ENCODE results near the gene S100P. TPM values are rescaled to one million over a fixed set of nuclear protein-coding genes. Genes with fewer than 3 reads are reported as not detected.

S100P gene
- total RNA-seq, 1 experiment from 2014 or later = not detected

DNA sequence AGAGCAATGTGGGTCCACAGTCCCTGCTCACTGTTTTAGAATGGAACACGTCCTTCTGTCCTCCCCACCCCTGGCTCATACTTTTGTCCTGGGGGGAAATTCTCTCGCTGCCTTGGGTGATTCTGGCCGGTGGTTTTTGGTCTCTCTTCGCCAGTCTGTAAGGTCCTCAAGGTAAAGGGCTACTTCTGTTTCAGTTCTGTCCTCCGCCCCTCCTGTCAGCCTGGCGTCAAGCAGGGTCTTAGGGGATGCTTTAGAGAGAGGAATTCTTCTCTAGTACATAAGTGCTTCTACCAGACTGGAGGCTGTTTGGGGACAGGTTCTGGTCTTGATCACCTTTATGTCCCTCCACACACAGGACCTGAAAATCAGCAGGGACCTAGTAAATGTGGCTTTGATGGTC is 16.6 kb downstream of the S100P start:
- H4K20me1 ChIP-seq (ENCODE audit: insufficient read depth, low read depth, low read length) = no peaks in the 10 kb centered on the region
- H3K4me1 ChIP-seq (ENCODE audit: low read length) = peaks cover 37% of the 10 kb centered on the region
- H3K4me2 ChIP-seq (ENCODE audit: low read depth, low read length, poor library complexity, severe bottlenecking) = peak overlapping the region; percentile 86
- no peak for DNase-seq
- H3K4me3 ChIP-seq (ENCODE audit: low read length) = peak overlapping the region; percentile 82
- no peaks in the 10 kb centered on the region for H3K9me2 ChIP-seq (replicated peaks; ENCODE audit: insufficient read depth, low read length)
- no peaks in the 10 kb centered on the region for H3K27me3 ChIP-seq (ENCODE audit: low read length)
- peak overlapping the region; percentile 48 for H3K27ac ChIP-seq (ENCODE audit: low read length)
- peaks cover 43% of the 10 kb centered on the region for H3K79me2 ChIP-seq (ENCODE audit: low read length)
- no peaks in the 10 kb centered on the region for H3K9me3 ChIP-seq (ENCODE audit: low read length)
- peak overlapping the region; percentile 69 for H3K9ac ChIP-seq (ENCODE audit: low read length)
- H3K36me3 ChIP-seq (ENCODE audit: insufficient read depth, low read length) = peaks cover 35% of the 10 kb centered on the region
- peak overlapping the region; percentile 21; the same call in 1 of the 2 replicates for H2AFZ ChIP-seq (ENCODE audit: low read length)

- no peak for DNase-seq
- peaks cover 28% of the 10 kb centered on the region for H3K36me3 ChIP-seq (ENCODE audit: insufficient read depth, low read length)
- H3K79me2 ChIP-seq (ENCODE audit: low read length) = peaks cover 36% of the 10 kb centered on the region
- H3K4me2 ChIP-seq (ENCODE audit: low read depth, low read length, poor library complexity, severe bottlenecking) = peak overlapping the region; percentile 86
- no peaks in the 10 kb centered on the region for H3K9me2 ChIP-seq (replicated peaks; ENCODE audit: insufficient read depth, low read length)
- no peak overlapping the region for H3K27ac ChIP-seq (ENCODE audit: low read length)
- no peaks in the 10 kb centered on the region for H3K9me3 ChIP-seq (ENCODE audit: low read length)
- no peaks in the 10 kb centered on the region for H4K20me1 ChIP-seq (ENCODE audit: insufficient read depth, low read depth, low read length)
- H3K9ac ChIP-seq (ENCODE audit: low read length) = no peak overlapping the region
- H3K4me3 ChIP-seq (ENCODE audit: low read length) = peak overlapping the region; percentile 82; the same call in 1 of the 2 replicates
- H3K4me1 ChIP-seq (ENCODE audit: low read length) = peaks cover 41% of the 10 kb centered on the region
- no peaks in the 10 kb centered on the region for H3K27me3 ChIP-seq (ENCODE audit: low read length)
- H2AFZ ChIP-seq (ENCODE audit: low read length) = no peak overlapping the region; the same call in 1 of the 2 replicates
Observed at GRCh38 chr4:6710996-6711395, 17.3 kb downstream of the S100P start.

DNA sequence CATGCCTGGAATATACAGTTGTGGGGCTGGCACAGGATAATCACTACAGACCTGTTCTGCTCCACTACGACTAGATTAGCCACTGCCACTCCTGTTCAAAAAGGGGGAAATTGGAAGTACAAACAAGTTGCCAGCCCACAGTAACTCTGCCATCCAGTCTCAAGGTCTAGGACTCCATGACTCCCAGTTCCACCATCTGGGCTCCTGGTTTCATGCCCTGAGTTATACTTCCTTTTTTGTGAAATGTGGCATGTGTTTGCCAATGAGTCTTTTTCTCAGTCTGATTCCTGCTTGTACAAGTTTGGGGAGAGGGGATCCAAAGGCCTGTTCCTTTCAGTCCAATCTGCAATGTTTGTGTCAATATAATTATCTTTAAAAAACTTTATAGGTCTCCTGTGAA is 21.3 kb downstream of the S100P start:
- DNase-seq = no peak
- no peaks in the 10 kb centered on the region for H3K27me3 ChIP-seq (ENCODE audit: low read length)
- peaks cover 8% of the 10 kb centered on the region for H4K20me1 ChIP-seq (ENCODE audit: insufficient read depth, low read depth, low read length)
- peaks cover 14% of the 10 kb centered on the region for H3K79me2 ChIP-seq (ENCODE audit: low read length)
- H3K4me2 ChIP-seq (ENCODE audit: low read depth, low read length, poor library complexity, severe bottlenecking) = no peak overlapping the region
- no peaks in the 10 kb centered on the region for H3K9me3 ChIP-seq (ENCODE audit: low read length)
- H3K4me1 ChIP-seq (ENCODE audit: low read length) = peaks cover 33% of the 10 kb centered on the region
- no peak overlapping the region for H3K4me3 ChIP-seq (ENCODE audit: low read length)
- peak overlapping the region; percentile 55; the same call in 1 of the 2 replicates for H2AFZ ChIP-seq (ENCODE audit: low read length)
- H3K36me3 ChIP-seq (ENCODE audit: insufficient read depth, low read length) = no peaks in the 10 kb centered on the region
- no peak overlapping the region for H3K9ac ChIP-seq (ENCODE audit: low read length)
- H3K9me2 ChIP-seq (replicated peaks; ENCODE audit: insufficient read depth, low read length) = no peaks in the 10 kb centered on the region
- no peak overlapping the region for H3K27ac ChIP-seq (ENCODE audit: low read length)

GRCh38 chr4:6715704-6716017 is 22.0 kb downstream of the S100P start:
- peaks cover 8% of the 10 kb centered on the region for H4K20me1 ChIP-seq (ENCODE audit: insufficient read depth, low read depth, low read length)
- H2AFZ ChIP-seq (ENCODE audit: low read length) = peak overlapping the region; percentile 93
- no peaks in the 10 kb centered on the region for H3K27me3 ChIP-seq (ENCODE audit: low read length)
- peak overlapping the region; percentile 64 for H3K4me2 ChIP-seq (ENCODE audit: low read depth, low read length, poor library complexity, severe bottlenecking)
- H3K4me3 ChIP-seq (ENCODE audit: low read length) = peak overlapping the region; percentile 94
- no peaks in the 10 kb centered on the region for H3K9me2 ChIP-seq (replicated peaks; ENCODE audit: insufficient read depth, low read length)
- H3K36me3 ChIP-seq (ENCODE audit: insufficient read depth, low read length) = no peaks in the 10 kb centered on the region
- H3K79me2 ChIP-seq (ENCODE audit: low read length) = peaks cover 14% of the 10 kb centered on the region
- H3K9me3 ChIP-seq (ENCODE audit: low read length) = no peaks in the 10 kb centered on the region
- H3K9ac ChIP-seq (ENCODE audit: low read length) = peak overlapping the region; percentile 58
- no peak for DNase-seq
- peaks cover 33% of the 10 kb centered on the region for H3K4me1 ChIP-seq (ENCODE audit: low read length)
- H3K27ac ChIP-seq (ENCODE audit: low read length) = no peak overlapping the region

DNA sequence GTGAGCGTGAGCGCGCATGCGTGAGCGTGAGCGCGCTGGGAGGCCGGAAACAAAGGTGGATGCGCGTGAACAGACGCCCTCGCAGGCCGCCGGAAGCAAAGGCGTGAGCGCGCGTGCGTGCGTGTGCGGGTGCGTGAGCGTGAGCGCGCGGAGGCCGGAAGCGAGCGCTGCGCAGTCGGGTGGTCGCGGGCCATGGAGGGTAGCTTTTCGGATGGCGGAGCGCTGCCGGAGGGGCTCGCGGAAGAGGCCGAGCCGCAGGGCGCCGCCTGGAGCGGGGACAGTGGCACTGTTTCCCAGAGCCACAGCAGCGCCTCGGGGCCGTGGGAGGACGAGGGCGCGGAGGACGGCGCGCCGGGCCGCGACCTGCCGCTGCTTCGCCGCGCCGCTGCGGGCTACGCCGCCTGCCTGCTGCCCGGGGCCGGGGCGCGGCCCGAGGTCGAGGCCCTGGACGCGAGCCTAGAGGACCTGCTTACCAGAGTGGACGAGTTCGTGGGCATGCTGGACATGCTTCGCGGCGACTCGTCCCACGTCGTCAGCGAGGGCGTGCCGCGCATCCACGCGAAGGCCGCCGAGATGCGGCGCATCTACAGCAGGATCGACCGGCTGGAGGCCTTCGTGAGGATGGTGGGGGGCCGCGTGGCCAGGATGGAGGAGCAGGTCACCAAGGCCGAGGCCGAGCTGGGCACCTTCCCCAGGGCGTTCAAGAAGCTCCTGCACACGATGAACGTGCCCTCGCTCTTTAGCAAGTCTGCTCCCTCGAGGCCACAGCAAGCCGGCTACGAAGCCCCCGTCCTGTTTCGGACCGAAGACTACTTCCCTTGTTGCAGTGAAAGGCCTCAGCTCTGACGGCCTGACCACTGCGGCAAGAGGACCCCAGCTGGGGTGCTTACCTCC is 22.6 kb downstream of the S100P start, which contains the start of gene BLOC1S4:
BLOC1S4 (plus strand) TSS at position 157 of the 894 bp plus-strand sequence; CDS start at position 193, 36 bp downstream.
- peaks cover 8% of the 10 kb centered on the region for H4K20me1 ChIP-seq (ENCODE audit: insufficient read depth, low read depth, low read length)
- peaks cover 14% of the 10 kb centered on the region for H3K79me2 ChIP-seq (ENCODE audit: low read length)
- H3K27me3 ChIP-seq (ENCODE audit: low read length) = no peaks in the 10 kb centered on the region
- no peaks in the 10 kb centered on the region for H3K36me3 ChIP-seq (ENCODE audit: insufficient read depth, low read length)
- peaks cover 29% of the 10 kb centered on the region for H3K4me1 ChIP-seq (ENCODE audit: low read length)
- peak within 1 kb of the TSS; percentile 89 for H3K4me2 ChIP-seq (ENCODE audit: low read depth, low read length, poor library complexity, severe bottlenecking)
- H2AFZ ChIP-seq (ENCODE audit: low read length) = peak within 1 kb of the TSS; percentile 93
- no peaks in the 10 kb centered on the region for H3K9me3 ChIP-seq (ENCODE audit: low read length)
- H3K27ac ChIP-seq (ENCODE audit: low read length) = no peak within 1 kb of the TSS
- H3K9ac ChIP-seq (ENCODE audit: low read length) = peak within 1 kb of the TSS; percentile 94
- DNase-seq = peak; percentile 97
- H3K4me3 ChIP-seq (ENCODE audit: low read length) = peak within 1 kb of the TSS; percentile 94
- H3K9me2 ChIP-seq (replicated peaks; ENCODE audit: insufficient read depth, low read length) = no peaks in the 10 kb centered on the region

GRCh38 chr4:6716958-6717655 is 23.4 kb downstream of the S100P start:
- H3K9me2 ChIP-seq (replicated peaks; ENCODE audit: insufficient read depth, low read length) = no peaks in the 10 kb centered on the region
- peak overlapping the region; percentile 89 for H3K4me2 ChIP-seq (ENCODE audit: low read depth, low read length, poor library complexity, severe bottlenecking)
- DNase-seq = no peak
- peak overlapping the region; percentile 94 for H3K9ac ChIP-seq (ENCODE audit: low read length)
- H3K4me3 ChIP-seq (ENCODE audit: low read length) = peak overlapping the region; percentile 94
- H3K27ac ChIP-seq (ENCODE audit: low read length) = no peak overlapping the region
- H3K79me2 ChIP-seq (ENCODE audit: low read length) = peaks cover 14% of the 10 kb centered on the region
- H3K27me3 ChIP-seq (ENCODE audit: low read length) = no peaks in the 10 kb centered on the region
- H4K20me1 ChIP-seq (ENCODE audit: insufficient read depth, low read depth, low read length) = peaks cover 8% of the 10 kb centered on the region
- no peak overlapping the region for H2AFZ ChIP-seq (ENCODE audit: low read length)
- no peaks in the 10 kb centered on the region for H3K36me3 ChIP-seq (ENCODE audit: insufficient read depth, low read length)
- peaks cover 27% of the 10 kb centered on the region for H3K4me1 ChIP-seq (ENCODE audit: low read length)
- no peaks in the 10 kb centered on the region for H3K9me3 ChIP-seq (ENCODE audit: low read length)

GRCh38 chr4:6718932-6719610 is 25.4 kb downstream of the S100P start:
- no peak for DNase-seq
- Histone ChIP-seq H3K4me2 (ENCODE audit: low read depth, low read length, poor library complexity, severe bottlenecking) (no peak overlapping the region), H3K27me3 (ENCODE audit: low read length) (no peaks in the 10 kb centered on the region), H3K9me3 (ENCODE audit: low read length) (no peaks in the 10 kb centered on the region), H3K9me2 (replicated peaks; ENCODE audit: insufficient read depth, low read length) (no peaks in the 10 kb centered on the region), H3K9ac (ENCODE audit: low read length) (no peak overlapping the region), H3K36me3 (ENCODE audit: insufficient read depth, low read length) (no peaks in the 10 kb centered on the region), H3K79me2 (ENCODE audit: low read length) (peaks cover 14% of the 10 kb centered on the region), H3K27ac (ENCODE audit: low read length) (no peak overlapping the region), H3K4me1 (ENCODE audit: low read length) (peaks cover 27% of the 10 kb centered on the region), H4K20me1 (ENCODE audit: insufficient read depth, low read depth, low read length) (peaks cover 8% of the 10 kb centered on the region), H2AFZ (ENCODE audit: low read length) (no peak overlapping the region), H3K4me3 (ENCODE audit: low read length) (no peak overlapping the region)
